ENCODE data around the gene GIPC3. TPM values are rescaled to one million over a fixed set of nuclear protein-coding genes. Genes with fewer than 3 reads are reported as not detected.
"Not testable (repeated sequence)": the region's sequence is repeated elsewhere in the genome, so short reads cannot be mapped to it uniquely, and the experiment has no call there.

The GIPC3 gene
- total and polyA plus RNA-seq, 5 donors = 0.89 to 2.1 (median 1.2) TPM

DNA sequence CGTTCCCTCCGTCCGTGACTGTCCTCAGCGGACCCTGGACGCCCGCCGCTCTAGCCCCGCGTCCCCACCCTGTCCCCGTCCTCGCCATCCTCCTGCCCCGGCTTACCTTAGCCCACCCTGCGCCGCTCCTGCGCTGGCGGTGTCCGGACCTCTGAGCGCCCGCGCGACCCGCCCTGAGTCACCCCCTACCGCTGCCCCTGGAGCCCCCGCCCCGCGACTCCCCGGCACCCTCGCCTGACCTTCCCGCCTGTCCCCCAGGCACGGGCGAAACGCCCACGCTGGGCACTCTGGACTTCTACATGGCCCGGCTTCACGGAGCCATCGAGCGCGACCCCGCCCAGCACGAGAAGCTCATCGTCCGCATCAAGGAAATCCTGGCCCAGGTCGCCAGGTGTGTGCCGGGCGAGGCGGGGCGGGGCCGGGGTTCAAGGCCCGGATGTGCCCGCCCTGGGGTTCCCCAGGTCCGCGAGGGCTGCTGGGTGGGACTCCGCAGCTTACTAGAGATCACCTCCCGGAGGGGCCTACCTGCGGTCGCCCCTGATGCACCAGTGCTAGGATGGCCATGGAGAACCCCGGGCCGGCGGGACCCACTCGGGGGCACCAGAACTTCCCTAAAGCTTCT, 7.4 kb upstream of the GIPC3 start:
- 88% methylated on average over 60 of the region's 60 CpGs for WGBS
- no peak overlapping the region for H3K4me3 ChIP-seq (ENCODE audit: low read length)
- intact Hi-C loops (cut with DNase I) = loop anchor here in 1 of 4 donors (10.0 kb wide), 1 partner anchor 47 kb away; the partner anchor contains the start of gene CACTIN
- H3K27ac ChIP-seq (ENCODE audit: low read length) = no peak overlapping the region
- ATAC-seq (no peak), DNase-seq (peak; percentile 33 to 73 (median 61))
- H3K27me3 ChIP-seq (ENCODE audit: control insufficient read depth, insufficient read depth) = no peaks in the 10 kb centered on the region
- H3K4me1 ChIP-seq (ENCODE audit: control insufficient read depth, insufficient read depth, low read length) = no peaks in the 10 kb centered on the region
- H3K9me3 ChIP-seq (ENCODE audit: control insufficient read depth, low read length) = no peaks in the 10 kb centered on the region

- Histone ChIP-seq H3K4me3 (ENCODE audit: low read length) (no peak overlapping the region), H3K27ac (ENCODE audit: low read length) (no peak overlapping the region), H3K27me3 (ENCODE audit: control insufficient read depth, insufficient read depth) (no peaks in the 10 kb centered on the region), H3K4me1 (ENCODE audit: control insufficient read depth, insufficient read depth, low read length) (no peaks in the 10 kb centered on the region), H3K9me3 (ENCODE audit: control insufficient read depth, low read length) (no peaks in the 10 kb centered on the region)
- DNase-seq = no peak
- WGBS = 85% methylated on average over 17 of the region's 17 CpGs
- no peak for ATAC-seq
- intact Hi-C loops (cut with DNase I) = loop anchor here in 1 of 4 donors (10.0 kb wide), 1 partner anchor 46 kb away; the partner anchor contains the start of gene CACTIN
Measured at GRCh38 chr19:3578390-3578789, 6.9 kb upstream of the GIPC3 start.

DNA sequence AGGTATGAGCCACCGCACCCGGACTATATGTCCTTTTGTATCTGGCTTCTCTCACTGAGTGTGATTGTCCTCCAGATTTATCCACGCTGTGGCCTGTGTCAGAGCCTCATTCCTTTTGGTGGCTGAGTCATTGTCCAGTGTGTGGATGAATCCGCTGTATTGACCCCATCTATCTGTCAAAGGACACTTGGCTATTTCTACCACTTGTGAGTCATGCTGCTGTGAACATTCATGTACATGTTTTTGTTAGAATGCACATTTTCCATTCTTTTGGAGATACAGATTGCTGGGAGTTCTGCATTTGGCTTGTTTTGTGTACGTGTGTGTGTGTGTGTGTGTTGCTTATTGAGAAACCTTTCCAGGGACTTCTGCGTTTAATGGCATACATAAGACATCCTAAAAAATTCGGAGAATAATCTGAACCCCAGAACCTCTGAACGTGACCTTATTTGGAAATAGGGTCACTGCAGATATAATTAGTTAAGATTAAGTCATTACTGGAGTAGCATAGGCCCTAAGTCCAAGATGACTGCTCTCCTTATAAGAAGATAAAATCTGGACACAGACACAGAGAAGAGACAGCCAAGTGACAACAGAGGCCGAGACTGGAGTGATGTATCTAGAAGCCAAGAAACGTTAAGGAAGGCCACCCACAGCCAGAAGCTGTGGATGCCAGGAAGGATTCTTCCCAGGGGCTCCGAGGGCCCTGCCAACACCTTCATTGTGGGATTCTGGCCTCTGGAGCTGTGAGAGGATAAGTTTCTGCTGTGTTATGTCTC, 4.9 kb upstream of the GIPC3 start:
- intact Hi-C loops (cut with DNase I) = no loop called here
- no peaks in the 10 kb centered on the region for H3K9me3 ChIP-seq (ENCODE audit: control insufficient read depth, low read length)
- WGBS = 42% methylated on average over 11 of the region's 11 CpGs
- DNase-seq (no peak), ATAC-seq (peak in 1 of 2 donors; percentile 45)
- H3K27me3 ChIP-seq (ENCODE audit: control insufficient read depth, insufficient read depth) = no peaks in the 10 kb centered on the region
- H3K4me3 ChIP-seq (ENCODE audit: low read length) = no peak overlapping the region
- no peaks in the 10 kb centered on the region for H3K4me1 ChIP-seq (ENCODE audit: control insufficient read depth, insufficient read depth, low read length)
- no peak overlapping the region for H3K27ac ChIP-seq (ENCODE audit: low read length)

GRCh38 chr19:3581792-3582191, 3.5 kb upstream of the GIPC3 start:
- ATAC-seq; H3K9me3 ChIP-seq (ENCODE audit: control insufficient read depth, low read length); H3K27me3 ChIP-seq (ENCODE audit: control insufficient read depth, insufficient read depth); H3K27ac ChIP-seq (ENCODE audit: low read length); H3K4me3 ChIP-seq (ENCODE audit: low read length); DNase-seq; intact Hi-C loops (cut with DNase I); H3K4me1 ChIP-seq (ENCODE audit: control insufficient read depth, insufficient read depth, low read length): not testable (repeated sequence)
- WGBS = 92% methylated on average over 4 of the region's 4 CpGs

GRCh38 chr19:3584036-3584802, 1.1 kb upstream of the GIPC3 start:
- H3K27me3 ChIP-seq (ENCODE audit: control insufficient read depth, insufficient read depth); H3K27ac ChIP-seq (ENCODE audit: low read length); ATAC-seq; DNase-seq; H3K4me3 ChIP-seq (ENCODE audit: low read length); intact Hi-C loops (cut with DNase I); H3K4me1 ChIP-seq (ENCODE audit: control insufficient read depth, insufficient read depth, low read length); H3K9me3 ChIP-seq (ENCODE audit: control insufficient read depth, low read length): not testable (repeated sequence)
- 91% methylated on average over 15 of the region's 15 CpGs for WGBS

GRCh38 chr19:3586127-3586626, 899 bp downstream of the GIPC3 start:
- H3K4me1 ChIP-seq (ENCODE audit: control insufficient read depth, insufficient read depth, low read length) = no peaks in the 10 kb centered on the region
- 27% methylated on average over 16 of the region's 16 CpGs for WGBS
- no peak overlapping the region for H3K27ac ChIP-seq (ENCODE audit: low read length)
- H3K4me3 ChIP-seq (ENCODE audit: low read length) = peak overlapping the region; percentile 44
- intact Hi-C loops (cut with DNase I) = no loop called here
- H3K27me3 ChIP-seq (ENCODE audit: control insufficient read depth, insufficient read depth) = no peaks in the 10 kb centered on the region
- ATAC-seq = peak; percentile 35 to 49
- DNase-seq = peak in 1 of 3 donors; percentile 70
- H3K9me3 ChIP-seq (ENCODE audit: control insufficient read depth, low read length) = no peaks in the 10 kb centered on the region

DNA sequence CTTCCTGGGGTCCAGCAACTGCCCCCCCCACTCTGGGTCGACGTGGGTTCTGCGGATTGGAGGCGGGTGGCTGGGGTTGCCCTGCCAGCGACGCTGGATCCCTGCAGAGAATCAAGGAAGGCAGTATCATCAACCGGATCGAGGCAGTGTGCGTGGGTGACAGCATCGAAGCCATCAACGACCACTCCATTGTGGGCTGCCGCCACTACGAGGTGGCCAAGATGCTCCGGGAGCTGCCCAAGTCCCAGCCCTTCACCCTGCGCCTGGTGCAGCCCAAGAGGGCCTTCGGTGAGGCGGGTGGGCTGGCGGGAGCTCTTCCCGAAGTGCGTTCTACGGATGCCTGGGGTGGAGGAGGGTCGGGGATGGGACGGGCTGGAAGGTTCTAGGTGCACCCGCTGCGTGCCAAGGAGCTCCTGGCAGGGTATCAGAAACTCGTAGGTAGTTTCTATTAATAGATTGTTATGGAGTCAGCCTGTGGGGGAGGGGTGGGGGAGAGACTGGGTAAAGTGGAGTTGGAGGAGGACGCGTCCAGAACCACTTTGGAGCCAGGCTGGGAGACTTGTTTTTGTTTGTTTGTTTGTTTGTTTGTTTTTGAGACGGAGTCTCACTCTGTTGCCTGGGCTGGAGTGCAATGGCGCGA, 1.5 kb downstream of the GIPC3 start:
- Histone ChIP-seq H3K4me1 (ENCODE audit: control insufficient read depth, insufficient read depth, low read length) (no peaks in the 10 kb centered on the region), H3K27me3 (ENCODE audit: control insufficient read depth, insufficient read depth) (no peaks in the 10 kb centered on the region), H3K9me3 (ENCODE audit: control insufficient read depth, low read length) (no peaks in the 10 kb centered on the region), H3K27ac (ENCODE audit: low read length) (no peak overlapping the region), H3K4me3 (ENCODE audit: low read length) (no peak overlapping the region)
- ATAC-seq (peak; percentile 14 to 34), DNase-seq (no peak)
- WGBS = 54% methylated on average over 31 of the region's 31 CpGs
- intact Hi-C loops (cut with DNase I) = no loop called here

GRCh38 chr19:3589439-3589838, 4.2 kb downstream of the GIPC3 start:
- no peaks in the 10 kb centered on the region for H3K27me3 ChIP-seq (ENCODE audit: control insufficient read depth, insufficient read depth)
- H3K4me3 ChIP-seq (ENCODE audit: low read length) = no peak overlapping the region
- intact Hi-C loops (cut with DNase I) = no loop called here
- ATAC-seq (no peak), DNase-seq (no peak)
- 86% methylated on average over 11 of the region's 11 CpGs for WGBS
- no peak overlapping the region for H3K27ac ChIP-seq (ENCODE audit: low read length)
- no peaks in the 10 kb centered on the region for H3K9me3 ChIP-seq (ENCODE audit: control insufficient read depth, low read length)
- no peaks in the 10 kb centered on the region for H3K4me1 ChIP-seq (ENCODE audit: control insufficient read depth, insufficient read depth, low read length)

- 97% methylated on average over 22 of the region's 22 CpGs for WGBS
- intact Hi-C loops (cut with DNase I) = no loop called here
- no peaks in the 10 kb centered on the region for H3K9me3 ChIP-seq (ENCODE audit: control insufficient read depth, low read length)
Measured at GRCh38 chr19:3589949-3590348, 4.7 kb downstream of the GIPC3 start.

GRCh38 chr19:3590991-3591659, 5.8 kb downstream of the GIPC3 start:
- Histone ChIP-seq H3K9me3 (ENCODE audit: control insufficient read depth, low read length) (no peaks in the 10 kb centered on the region), H3K4me1 (ENCODE audit: control insufficient read depth, insufficient read depth, low read length) (no peaks in the 10 kb centered on the region), H3K27ac (ENCODE audit: low read length) (no peak overlapping the region), H3K4me3 (ENCODE audit: low read length) (no peak overlapping the region), H3K27me3 (ENCODE audit: control insufficient read depth, insufficient read depth) (no peaks in the 10 kb centered on the region)
- intact Hi-C loops (cut with DNase I) = no loop called here
- no peak for DNase-seq
- no peak for ATAC-seq
- WGBS = 89% methylated on average over 8 of the region's 8 CpGs

More at GRCh38 chr19:3589949-3590348, 4.7 kb downstream of the GIPC3 start:
- no peak for DNase-seq
- H3K27ac ChIP-seq (ENCODE audit: low read length) = no peak overlapping the region
- H3K4me1 ChIP-seq (ENCODE audit: control insufficient read depth, insufficient read depth, low read length) = no peaks in the 10 kb centered on the region
- H3K4me3 ChIP-seq (ENCODE audit: low read length) = no peak overlapping the region
- ATAC-seq = no peak
- no peaks in the 10 kb centered on the region for H3K27me3 ChIP-seq (ENCODE audit: control insufficient read depth, insufficient read depth)

All from right cardiac atrium (tissue), 5 donors.